Uterus (tissue), 4 donors: ENCODE measurements around the gene ARHGAP4. TPM values are rescaled to one million over a fixed set of nuclear protein-coding genes. Genes with fewer than 3 reads are reported as not detected.

ENCODE experiments used
- DNase-seq, 2 donors: peaks; one replicate each; pipeline ENCODE4 v3.0.0-alpha.2; 2019 to 2020
- H3K27ac ChIP-seq, 2 donors: fragments of 200-600 bp; sonication (generic); 1 replicate in 1 of 2; 2 replicates in 1 of 2; pipeline ENCODE4 v1.5.1; 2016 to 2018
- H3K27me3 ChIP-seq, 2 donors: fragments of 200-600 bp; sonication (generic); one replicate each; pipeline ENCODE4 v1.5.1; 2018 to 2019; ENCODE audit warnings: control low read depth in 1 of 2
- H3K36me3 ChIP-seq, 2 donors: fragments of 200-600 bp; sonication (generic); one replicate each; pipeline ENCODE4 v1.5.1; 2019; ENCODE audit warnings: control low read depth in 1 of 2
- H3K4me1 ChIP-seq, 2 donors: fragments of 200-600 bp; sonication (generic); one replicate each; pipeline ENCODE4 v1.5.1; 2018 to 2019; ENCODE audit warnings: control low read depth in 1 of 2
- H3K4me3 ChIP-seq, 2 donors: fragments of 200-600 bp; sonication (generic); 1 replicate in 1 of 2; 2 replicates in 1 of 2; pipeline ENCODE4 v1.5.1; 2018 to 2019; ENCODE audit warnings: mild to moderate bottlenecking in 1 of 2
- H3K9me3 ChIP-seq, 2 donors: fragments of 200-600 bp; sonication (generic); one replicate each; pipeline ENCODE4 v1.5.1; 2019; ENCODE audit warnings: control low read depth in 1 of 2
- POLR2A ChIP-seq, 2 donors: fragments of 450-650 bp; IDR thresholded peaks; one replicate each; pipeline ENCODE4 v1.6.1; 2016; ENCODE audit warnings: antibody characterized with exemption in 2 of 2, mild to moderate bottlenecking in 1 of 2, moderate library complexity in 1 of 2
- intact Hi-C: fragments of 100-400 bp; cut with DNase I; formaldehyde crosslinking; loops from one replicate; pipeline ENCODE4 v1.15.1; 2023; ENCODE audit warnings: low total_unique reads
- total RNA-seq, 4 donors: library from RNA; depleted of rRNA in 3 of 4; stranded (reverse); fragments of >200 nt in 3 of 4; gene quantifications; one replicate each; pipeline versions ENCODE4 v1.1.0 to v1.2.4, GENCODE V29; 2014 to 2023
- TF ChIP-seq, protein P1 (sequence below), 4 experiments: fragments of 200-600 bp in 2 of 4; fragments of 450-650 bp in 2 of 4; sonication (generic) in 2 of 4; IDR thresholded peaks; one replicate each; pipeline ENCODE4 v1.5.1; 2016 to 2019; ENCODE audit warnings: antibody characterized with exemption in 4 of 4, mild to moderate bottlenecking in 2 of 4, moderate library complexity in 1 of 4
- donor health status: DM: yes; HTN: yes; CAD: no.

Gene ARHGAP4
- total RNA-seq, 4 donors from 2014 or later = 5.1 to 28.3 (median 15.8) TPM

DNA sequence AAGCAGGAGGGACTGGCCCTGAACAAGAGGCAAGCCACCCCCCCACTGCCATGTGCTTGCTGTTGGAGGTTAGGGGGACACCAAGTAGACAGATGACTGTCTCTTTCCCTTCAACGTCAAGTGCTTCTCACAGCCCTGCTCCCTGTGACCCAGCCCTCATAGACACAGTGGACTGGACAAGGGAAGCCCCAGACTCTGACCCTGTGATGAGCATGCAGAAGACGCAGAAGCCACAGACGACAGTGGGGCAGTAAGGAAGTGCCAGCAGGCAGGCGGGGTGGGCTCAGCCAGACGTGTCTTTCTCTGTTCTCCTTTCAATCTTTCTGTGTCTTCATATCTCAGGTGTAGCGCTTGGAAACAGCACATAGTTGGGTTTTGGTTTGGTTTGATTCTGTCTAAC lies 37.7 kb downstream of the ARHGAP4 start:
- intact Hi-C loops = no loop called here
- no peak for DNase-seq
- no peak for TF ChIP-seq POLR2A (IDR thresholded peaks at IDR 0.05)
- TF ChIP-seq, protein P1, sequence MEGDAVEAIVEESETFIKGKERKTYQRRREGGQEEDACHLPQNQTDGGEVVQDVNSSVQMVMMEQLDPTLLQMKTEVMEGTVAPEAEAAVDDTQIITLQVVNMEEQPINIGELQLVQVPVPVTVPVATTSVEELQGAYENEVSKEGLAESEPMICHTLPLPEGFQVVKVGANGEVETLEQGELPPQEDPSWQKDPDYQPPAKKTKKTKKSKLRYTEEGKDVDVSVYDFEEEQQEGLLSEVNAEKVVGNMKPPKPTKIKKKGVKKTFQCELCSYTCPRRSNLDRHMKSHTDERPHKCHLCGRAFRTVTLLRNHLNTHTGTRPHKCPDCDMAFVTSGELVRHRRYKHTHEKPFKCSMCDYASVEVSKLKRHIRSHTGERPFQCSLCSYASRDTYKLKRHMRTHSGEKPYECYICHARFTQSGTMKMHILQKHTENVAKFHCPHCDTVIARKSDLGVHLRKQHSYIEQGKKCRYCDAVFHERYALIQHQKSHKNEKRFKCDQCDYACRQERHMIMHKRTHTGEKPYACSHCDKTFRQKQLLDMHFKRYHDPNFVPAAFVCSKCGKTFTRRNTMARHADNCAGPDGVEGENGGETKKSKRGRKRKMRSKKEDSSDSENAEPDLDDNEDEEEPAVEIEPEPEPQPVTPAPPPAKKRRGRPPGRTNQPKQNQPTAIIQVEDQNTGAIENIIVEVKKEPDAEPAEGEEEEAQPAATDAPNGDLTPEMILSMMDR (IDR thresholded peaks at IDR 0.05) = no peak
- Histone ChIP-seq H3K4me3 (no peak overlapping the region), H3K9me3 (no peaks in the 10 kb centered on the region), H3K27ac (no peak overlapping the region), H3K36me3 (no peaks in the 10 kb centered on the region), H3K27me3 (peaks cover 0 to 19% of the 10 kb centered on the region in 2 donors), H3K4me1 (peaks cover 0 to 4% of the 10 kb centered on the region in 2 donors)

GRCh38 chrX:153887385-153887784 lies 38.7 kb downstream of the ARHGAP4 start:
- Histone ChIP-seq H3K36me3 (no peaks in the 10 kb centered on the region), H3K4me3 (no peak overlapping the region), H3K27ac (no peak overlapping the region), H3K27me3 (peaks cover 0 to 29% of the 10 kb centered on the region in 2 donors), H3K9me3 (no peaks in the 10 kb centered on the region), H3K4me1 (peaks cover 0 to 4% of the 10 kb centered on the region in 2 donors)
- TF ChIP-seq POLR2A (IDR thresholded peaks at IDR 0.05) = no peak
- DNase-seq = no peak
- intact Hi-C loops = no loop called here

DNA sequence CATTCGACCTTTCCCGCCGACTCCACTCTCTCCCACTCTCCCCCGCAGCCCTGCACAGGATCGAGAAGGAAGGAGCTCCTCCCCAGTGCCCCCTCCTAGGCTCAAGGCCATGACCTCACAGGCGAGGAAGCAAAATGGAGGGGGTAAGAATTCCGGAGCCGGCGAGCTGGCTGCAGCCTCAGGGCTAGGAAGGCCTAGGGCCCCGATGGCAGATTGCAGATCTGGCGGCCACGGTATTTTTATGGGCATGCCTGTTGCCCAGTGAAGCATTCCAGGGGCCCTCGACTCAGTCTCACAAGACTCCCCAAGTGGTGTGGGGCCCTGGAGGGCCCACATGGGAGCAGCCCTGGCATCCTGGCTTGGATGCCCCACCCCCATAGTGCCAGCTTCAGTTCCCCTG lies 39.1 kb downstream of the ARHGAP4 start:
- DNase-seq = no peak
- H3K27ac ChIP-seq = no peak overlapping the region
- TF ChIP-seq, protein P1 (IDR thresholded peaks at IDR 0.05) = no peak
- no peak for TF ChIP-seq POLR2A (IDR thresholded peaks at IDR 0.05)
- H3K27me3 ChIP-seq = peaks cover 0 to 31% of the 10 kb centered on the region in 2 donors
- no peak overlapping the region for H3K4me3 ChIP-seq
- H3K36me3 ChIP-seq = no peaks in the 10 kb centered on the region
- intact Hi-C loops = no loop called here
- H3K9me3 ChIP-seq = no peaks in the 10 kb centered on the region
- peaks cover 0 to 4% of the 10 kb centered on the region in 2 donors for H3K4me1 ChIP-seq

DNA sequence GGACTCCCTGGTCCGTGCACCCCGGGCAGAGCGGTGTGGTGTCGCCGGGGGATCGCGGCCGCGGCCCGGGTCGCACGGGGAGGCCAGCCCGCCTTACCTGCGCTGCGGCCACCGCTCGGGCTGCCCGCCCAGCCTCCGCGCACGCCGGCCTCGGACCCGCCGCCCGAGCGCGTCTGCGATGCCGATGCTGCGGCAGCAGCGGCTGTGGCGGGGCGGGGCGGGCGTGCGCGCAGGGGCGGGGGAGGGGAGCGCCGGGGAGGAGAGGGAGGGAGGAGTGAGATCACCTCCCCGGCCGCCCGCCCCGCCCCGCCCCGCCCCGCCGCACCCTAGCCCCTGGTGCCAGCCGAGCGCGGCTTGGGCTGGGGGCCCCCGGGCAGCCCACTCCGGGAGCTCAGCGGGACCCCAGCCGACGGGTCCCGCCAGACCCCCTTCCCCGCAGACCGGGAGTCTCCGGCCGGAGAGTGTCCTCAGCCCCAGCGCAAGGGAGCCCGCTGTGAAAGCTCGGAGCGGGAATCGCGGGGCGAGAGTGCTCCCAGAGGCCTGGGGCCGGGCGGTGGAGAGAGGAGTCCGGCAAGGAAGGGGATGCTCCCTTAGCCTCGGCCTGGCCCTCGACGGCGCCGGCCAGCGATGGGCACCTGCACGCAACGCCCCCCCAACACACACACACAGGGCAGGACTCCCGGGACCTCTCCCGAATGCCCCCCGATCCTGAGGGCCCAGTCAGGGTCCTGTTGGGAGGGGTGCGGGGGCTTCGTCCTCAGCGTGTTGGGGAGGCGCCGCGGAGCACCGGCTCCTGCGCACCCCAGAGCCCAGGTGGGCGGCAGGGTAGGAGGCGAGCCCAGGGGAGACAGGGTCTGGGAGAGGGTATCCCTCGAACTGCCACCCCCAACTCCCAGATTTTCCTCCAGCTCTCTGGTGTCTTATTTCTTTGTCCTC lies 39.8 kb downstream of the ARHGAP4 start, which contains the start of gene L1CAM:
TSS of gene L1CAM (minus strand) at position 206 of the 936 bp plus-strand sequence. CDS start 10,337 bp downstream, outside the sequence.
- Histone ChIP-seq H3K27ac (no peak within 1 kb of the TSS), H3K27me3 (peaks cover 0 to 31% of the 10 kb centered on the region in 2 donors), H3K4me1 (peaks cover 0 to 4% of the 10 kb centered on the region in 2 donors), H3K4me3 (peak within 1 kb of the TSS in 1 of 2 donors; percentile 21), H3K36me3 (no peaks in the 10 kb centered on the region), H3K9me3 (no peaks in the 10 kb centered on the region)
- TF ChIP-seq POLR2A (IDR thresholded peaks at IDR 0.05) = no peak
- TF ChIP-seq, protein P1 (IDR thresholded peaks at IDR 0.05) = no peak
- intact Hi-C loops = no loop called here
- no peak for DNase-seq

- peaks cover 0 to 35% of the 10 kb centered on the region in 2 donors for H3K27me3 ChIP-seq
- no peak for TF ChIP-seq POLR2A (IDR thresholded peaks at IDR 0.05)
- TF ChIP-seq, protein P1 (IDR thresholded peaks at IDR 0.05) = no peak
- intact Hi-C loops = no loop called here
- H3K4me3 ChIP-seq = no peak overlapping the region
- no peaks in the 10 kb centered on the region for H3K9me3 ChIP-seq
- peaks cover 0 to 4% of the 10 kb centered on the region in 2 donors for H3K4me1 ChIP-seq
- DNase-seq = no peak
- H3K27ac ChIP-seq = no peak overlapping the region
- H3K36me3 ChIP-seq = no peaks in the 10 kb centered on the region
These were observed 40.8 kb downstream of the ARHGAP4 start for GRCh38 chrX:153885208-153885787.
